Measurements from ENCODE around the gene EMID1.

DNA sequence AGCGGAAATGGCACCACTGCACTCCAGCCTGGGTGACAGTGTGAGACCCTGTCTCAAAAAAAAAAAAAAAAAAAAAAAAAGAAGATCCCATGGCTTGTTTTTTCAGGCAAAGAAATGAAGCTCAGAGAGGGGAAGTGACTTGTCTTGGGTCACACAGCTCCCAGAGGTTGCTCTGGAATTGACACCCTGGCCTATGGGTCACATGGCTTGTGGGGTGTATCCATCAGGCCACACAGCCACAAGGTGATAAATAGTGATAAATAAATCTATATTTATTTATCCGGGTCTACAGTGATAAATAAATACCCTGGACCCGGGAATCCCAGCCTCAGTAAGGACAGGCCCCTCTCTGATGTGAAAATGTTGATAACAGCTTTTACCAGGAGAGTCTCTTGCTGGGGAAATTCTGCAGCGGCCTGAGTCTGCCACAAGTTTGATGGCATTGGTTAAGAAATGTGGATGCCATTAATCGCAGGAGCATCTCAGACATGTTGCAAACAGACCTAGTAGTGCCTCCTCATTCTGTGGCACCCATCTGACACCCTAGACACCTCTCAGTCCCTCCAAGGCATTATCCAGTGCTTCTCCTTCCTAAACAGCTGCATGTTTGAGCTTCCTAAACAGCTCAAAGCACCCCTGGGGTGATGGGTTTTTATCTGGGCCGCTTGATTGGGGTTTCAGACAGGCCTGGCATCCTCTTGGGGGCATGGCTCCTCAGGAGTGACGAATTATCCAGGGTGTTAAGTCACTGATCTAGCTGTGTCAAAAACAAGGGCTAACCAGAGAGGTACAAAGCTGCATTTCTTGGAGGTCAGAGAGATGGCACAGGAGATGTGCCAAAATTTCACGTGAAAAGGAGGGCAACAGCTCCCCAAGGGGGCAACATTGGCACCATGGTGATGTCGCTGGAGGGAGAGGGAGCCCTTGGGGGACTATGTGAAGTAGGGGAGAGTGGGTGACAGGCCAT is 1.9 kb upstream of the EMID1 start:
- TF ChIP-seq EMX1 (CRISPR knock-in tag; IDR thresholded peaks at IDR 0.05) (no peak), CTCF (IDR thresholded peaks at IDR 0.05) (no peak), KAT7 (CRISPR knock-in tag; IDR thresholded peaks at IDR 0.05; ENCODE audit: borderline replicate concordance) (no peak)
- TF ChIP-seq, protein P1, sequence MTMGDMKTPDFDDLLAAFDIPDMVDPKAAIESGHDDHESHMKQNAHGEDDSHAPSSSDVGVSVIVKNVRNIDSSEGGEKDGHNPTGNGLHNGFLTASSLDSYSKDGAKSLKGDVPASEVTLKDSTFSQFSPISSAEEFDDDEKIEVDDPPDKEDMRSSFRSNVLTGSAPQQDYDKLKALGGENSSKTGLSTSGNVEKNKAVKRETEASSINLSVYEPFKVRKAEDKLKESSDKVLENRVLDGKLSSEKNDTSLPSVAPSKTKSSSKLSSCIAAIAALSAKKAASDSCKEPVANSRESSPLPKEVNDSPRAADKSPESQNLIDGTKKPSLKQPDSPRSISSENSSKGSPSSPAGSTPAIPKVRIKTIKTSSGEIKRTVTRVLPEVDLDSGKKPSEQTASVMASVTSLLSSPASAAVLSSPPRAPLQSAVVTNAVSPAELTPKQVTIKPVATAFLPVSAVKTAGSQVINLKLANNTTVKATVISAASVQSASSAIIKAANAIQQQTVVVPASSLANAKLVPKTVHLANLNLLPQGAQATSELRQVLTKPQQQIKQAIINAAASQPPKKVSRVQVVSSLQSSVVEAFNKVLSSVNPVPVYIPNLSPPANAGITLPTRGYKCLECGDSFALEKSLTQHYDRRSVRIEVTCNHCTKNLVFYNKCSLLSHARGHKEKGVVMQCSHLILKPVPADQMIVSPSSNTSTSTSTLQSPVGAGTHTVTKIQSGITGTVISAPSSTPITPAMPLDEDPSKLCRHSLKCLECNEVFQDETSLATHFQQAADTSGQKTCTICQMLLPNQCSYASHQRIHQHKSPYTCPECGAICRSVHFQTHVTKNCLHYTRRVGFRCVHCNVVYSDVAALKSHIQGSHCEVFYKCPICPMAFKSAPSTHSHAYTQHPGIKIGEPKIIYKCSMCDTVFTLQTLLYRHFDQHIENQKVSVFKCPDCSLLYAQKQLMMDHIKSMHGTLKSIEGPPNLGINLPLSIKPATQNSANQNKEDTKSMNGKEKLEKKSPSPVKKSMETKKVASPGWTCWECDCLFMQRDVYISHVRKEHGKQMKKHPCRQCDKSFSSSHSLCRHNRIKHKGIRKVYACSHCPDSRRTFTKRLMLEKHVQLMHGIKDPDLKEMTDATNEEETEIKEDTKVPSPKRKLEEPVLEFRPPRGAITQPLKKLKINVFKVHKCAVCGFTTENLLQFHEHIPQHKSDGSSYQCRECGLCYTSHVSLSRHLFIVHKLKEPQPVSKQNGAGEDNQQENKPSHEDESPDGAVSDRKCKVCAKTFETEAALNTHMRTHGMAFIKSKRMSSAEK (CRISPR knock-in tag; IDR thresholded peaks at IDR 0.05; ENCODE audit: borderline replicate concordance), result no peak

All from WTC11 (cell line).